Upper lobe of right lung (tissue), 1 donor: ENCODE measurements around the gene ATXN3L. TPM values are rescaled to one million over a fixed set of nuclear protein-coding genes. Genes with fewer than 3 reads are reported as not detected.

Experiments used
- ATAC-seq: fragments of 200-7000 bp; cut with Tn5 transposase; one replicate; pipeline ENCODE4 v1.9.1; 2020; ENCODE audit warnings: mild to moderate bottlenecking, moderate library complexity
- DNase-seq: peaks from one replicate; pipeline ENCODE4 v3.0.0-alpha.2; 2020
- H3K27ac ChIP-seq: fragments of 200-600 bp; one replicate; pipeline ENCODE4 v1.8.0; 2022
- H3K27me3 ChIP-seq: fragments of 200-600 bp; one replicate; pipeline ENCODE4 v1.8.0; 2022; ENCODE audit warnings: mild to moderate bottlenecking
- H3K36me3 ChIP-seq: fragments of 200-600 bp; one replicate; pipeline ENCODE4 v1.8.0; 2022
- H3K4me1 ChIP-seq: fragments of 200-600 bp; one replicate; pipeline ENCODE4 v1.8.0; 2022
- H3K4me3 ChIP-seq: fragments of 200-600 bp; one replicate; pipeline ENCODE4 v1.8.0; 2022; ENCODE audit warnings: mild to moderate bottlenecking
- H3K9me3 ChIP-seq: fragments of 200-600 bp; one replicate; pipeline ENCODE4 v1.8.0; 2022
- intact Hi-C: fragments of 100-400 bp; cut with DNase I; formaldehyde crosslinking; loops from one replicate; pipeline ENCODE4 v1.11.0; 2022
- total RNA-seq: library from RNA; stranded (reverse); fragmentation: NEBNext Ultra II Directional; extraction: Animal tissue kit (Norgen Biotek cat#: 25700); gene quantifications from one replicate; pipeline ENCODE4 v1.2.1, GENCODE V29; 2021
- TF ChIP-seq, protein P1 (sequence below): fragments of 200-600 bp; IDR thresholded peaks from one replicate; pipeline ENCODE4 v1.8.0; 2022; ENCODE audit warnings: antibody characterized with exemption
- donor health status: DM: no; HTN: yes; CAD: no; lungs with severe emphysema.

The ATXN3L gene
- total RNA-seq, 1 donor from 2014 or later: not detected

DNA sequence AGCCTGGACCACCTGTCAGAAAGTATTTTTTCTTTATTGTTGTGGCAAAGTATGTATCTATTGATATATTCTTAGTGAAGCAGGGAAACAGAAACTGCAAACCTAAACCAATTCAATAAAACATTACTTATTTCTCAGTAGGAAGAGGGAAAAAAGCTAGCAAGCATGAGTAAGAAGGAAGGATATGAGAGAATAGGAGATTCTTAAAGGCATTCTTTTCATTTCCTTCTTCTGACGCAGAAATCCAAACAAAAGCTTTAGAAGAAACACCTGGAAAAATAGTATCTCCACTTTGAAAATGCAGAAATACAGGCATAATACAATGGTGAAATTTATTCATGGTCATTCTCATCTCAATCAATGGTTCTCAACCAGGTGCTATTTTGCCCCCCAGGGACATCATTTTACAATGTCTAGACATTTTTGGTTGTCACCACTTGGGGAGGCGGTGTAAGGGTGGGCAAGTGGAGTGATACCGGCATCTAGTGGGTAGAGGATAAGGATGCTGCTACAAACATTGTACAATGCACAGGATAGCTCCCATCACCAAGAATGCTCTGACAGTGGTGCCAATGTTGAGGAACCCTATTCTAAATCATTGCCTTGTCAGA lies 21.7 kb upstream of the ATXN3L start:
- Histone ChIP-seq H3K4me1 (no peaks in the 10 kb centered on the region), H3K9me3 (no peaks in the 10 kb centered on the region), H3K27ac (no peak overlapping the region), H3K4me3 (no peak overlapping the region), H3K27me3 (no peaks in the 10 kb centered on the region), H3K36me3 (no peaks in the 10 kb centered on the region)
- intact Hi-C loops: no loop called here
- ATAC-seq: no peak
- no peak for DNase-seq
- TF ChIP-seq, protein P1, sequence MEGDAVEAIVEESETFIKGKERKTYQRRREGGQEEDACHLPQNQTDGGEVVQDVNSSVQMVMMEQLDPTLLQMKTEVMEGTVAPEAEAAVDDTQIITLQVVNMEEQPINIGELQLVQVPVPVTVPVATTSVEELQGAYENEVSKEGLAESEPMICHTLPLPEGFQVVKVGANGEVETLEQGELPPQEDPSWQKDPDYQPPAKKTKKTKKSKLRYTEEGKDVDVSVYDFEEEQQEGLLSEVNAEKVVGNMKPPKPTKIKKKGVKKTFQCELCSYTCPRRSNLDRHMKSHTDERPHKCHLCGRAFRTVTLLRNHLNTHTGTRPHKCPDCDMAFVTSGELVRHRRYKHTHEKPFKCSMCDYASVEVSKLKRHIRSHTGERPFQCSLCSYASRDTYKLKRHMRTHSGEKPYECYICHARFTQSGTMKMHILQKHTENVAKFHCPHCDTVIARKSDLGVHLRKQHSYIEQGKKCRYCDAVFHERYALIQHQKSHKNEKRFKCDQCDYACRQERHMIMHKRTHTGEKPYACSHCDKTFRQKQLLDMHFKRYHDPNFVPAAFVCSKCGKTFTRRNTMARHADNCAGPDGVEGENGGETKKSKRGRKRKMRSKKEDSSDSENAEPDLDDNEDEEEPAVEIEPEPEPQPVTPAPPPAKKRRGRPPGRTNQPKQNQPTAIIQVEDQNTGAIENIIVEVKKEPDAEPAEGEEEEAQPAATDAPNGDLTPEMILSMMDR: no peak

DNA sequence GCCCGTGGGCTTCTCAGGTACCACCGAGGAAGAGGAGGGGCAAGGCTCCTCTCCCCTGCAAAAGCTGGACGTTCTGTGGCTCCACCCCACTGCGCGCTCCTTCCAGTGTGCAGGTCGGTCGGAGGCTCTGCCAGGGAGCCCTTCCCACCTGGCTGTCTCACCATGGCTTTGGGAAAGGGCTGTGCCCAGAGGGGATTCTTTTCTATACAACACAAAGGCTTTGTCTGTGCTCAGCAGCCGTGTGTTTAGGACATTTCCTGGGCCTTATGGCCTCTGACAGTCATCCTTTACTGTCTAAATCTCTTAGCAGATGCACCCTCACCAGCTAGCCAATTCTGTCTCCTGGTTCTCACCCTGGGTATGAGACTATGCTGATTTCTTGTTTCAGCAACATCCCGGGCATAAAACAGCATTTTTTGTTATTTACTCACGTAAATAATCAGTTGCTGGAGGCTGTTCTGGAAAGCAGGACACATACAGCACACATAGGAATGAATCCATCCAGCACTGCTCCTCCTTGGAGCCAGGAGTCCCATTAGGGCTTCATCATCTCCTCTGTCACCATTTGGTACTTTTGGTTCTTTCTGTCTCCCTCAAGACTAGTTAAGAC lies 20.4 kb upstream of the ATXN3L start:
- no peaks in the 10 kb centered on the region for H3K4me1 ChIP-seq
- TF ChIP-seq, protein P1: no peak
- no peaks in the 10 kb centered on the region for H3K36me3 ChIP-seq
- no peaks in the 10 kb centered on the region for H3K9me3 ChIP-seq
- intact Hi-C loops: no loop called here
- no peaks in the 10 kb centered on the region for H3K27me3 ChIP-seq
- H3K27ac ChIP-seq: no peak overlapping the region
- H3K4me3 ChIP-seq: no peak overlapping the region
- ATAC-seq: no peak
- no peak for DNase-seq

DNA sequence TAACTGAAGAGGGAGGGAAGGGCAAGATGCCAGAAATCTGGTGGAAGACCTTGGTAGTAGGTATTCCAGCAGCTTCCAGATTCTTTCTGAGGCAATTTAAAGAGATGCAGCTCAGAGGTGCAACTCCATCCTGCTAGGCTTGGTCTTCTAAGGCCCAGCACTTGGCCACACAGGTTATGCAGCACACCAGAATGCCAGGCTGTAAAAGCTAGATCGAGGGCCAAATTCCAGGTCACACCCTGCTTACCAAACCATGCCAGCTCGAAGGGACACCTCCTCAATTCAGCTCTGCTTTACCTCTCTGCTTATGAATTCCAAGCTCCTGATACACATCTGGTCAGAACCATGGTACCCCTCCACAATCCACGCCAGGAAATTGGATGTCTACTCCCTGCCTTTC lies 19.8 kb upstream of the ATXN3L start:
- no peaks in the 10 kb centered on the region for H3K27me3 ChIP-seq
- intact Hi-C loops: no loop called here
- no peaks in the 10 kb centered on the region for H3K9me3 ChIP-seq
- DNase-seq: no peak
- no peak for ATAC-seq
- TF ChIP-seq, protein P1: no peak
- H3K4me1 ChIP-seq: no peaks in the 10 kb centered on the region
- H3K4me3 ChIP-seq: no peak overlapping the region
- H3K36me3 ChIP-seq: no peaks in the 10 kb centered on the region
- H3K27ac ChIP-seq: no peak overlapping the region

DNA sequence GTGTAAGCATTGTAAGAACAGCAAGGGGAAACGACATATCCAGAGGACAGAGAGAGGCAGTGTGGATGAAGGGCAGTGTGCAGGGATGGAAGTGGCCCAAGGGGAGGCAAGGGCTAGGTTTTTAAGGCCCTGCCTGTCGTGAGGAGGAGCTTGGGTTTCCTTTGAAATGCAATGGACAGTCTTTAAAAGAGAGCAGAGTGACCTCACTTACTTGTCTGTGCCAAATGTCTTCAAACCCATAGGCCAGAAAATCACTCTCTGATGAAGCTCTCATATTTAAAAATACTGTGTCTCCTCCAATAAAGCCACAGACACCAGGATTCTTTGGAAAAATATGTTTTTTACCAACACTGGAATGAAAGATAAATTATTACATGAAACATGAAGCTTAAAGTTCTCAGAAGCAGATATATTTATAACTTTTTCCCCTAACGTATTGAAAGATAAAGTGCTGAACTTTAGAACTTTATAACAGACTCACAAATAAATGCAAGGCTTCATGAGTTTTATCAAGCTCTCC lies 19.2 kb upstream of the ATXN3L start:
- Histone ChIP-seq H3K36me3 (no peaks in the 10 kb centered on the region), H3K27ac (no peak overlapping the region), H3K9me3 (no peaks in the 10 kb centered on the region), H3K27me3 (no peaks in the 10 kb centered on the region), H3K4me1 (no peaks in the 10 kb centered on the region), H3K4me3 (no peak overlapping the region)
- intact Hi-C loops: no loop called here
- TF ChIP-seq, protein P1: no peak
- ATAC-seq: no peak
- no peak for DNase-seq

GRCh38 chrX:13334491-13334890 lies 14.6 kb upstream of the ATXN3L start:
- intact Hi-C loops: no loop called here
- no peak overlapping the region for H3K4me3 ChIP-seq

More at GRCh38 chrX:13334491-13334890, 14.6 kb upstream of the ATXN3L start:
- no peaks in the 10 kb centered on the region for H3K36me3 ChIP-seq
- ATAC-seq: no peak
- no peaks in the 10 kb centered on the region for H3K27me3 ChIP-seq
- TF ChIP-seq, protein P1: no peak
- DNase-seq: no peak
- H3K4me1 ChIP-seq: no peaks in the 10 kb centered on the region
- H3K27ac ChIP-seq: no peak overlapping the region
- H3K9me3 ChIP-seq: no peaks in the 10 kb centered on the region
